Measurements from ENCODE around the gene GJB5. TPM values are rescaled to one million over a fixed set of nuclear protein-coding genes. Genes with fewer than 3 reads are reported as not detected.

The GJB5 gene
- total RNA-seq, 6 experiments from 2014 or later: 0.59 to 0.77 (median 0.69) TPM; not detected in 2

GRCh38 chr1:34711485-34711884 lies 43.4 kb upstream of the GJB5 start:
- Mint-ChIP-seq H3K9me3 (peaks cover 13% of the 10 kb centered on the region), H3K4me3 (no peak overlapping the region), H3K36me3 (ENCODE audit: low read depth) (no peaks in the 10 kb centered on the region), H3K27me3 (ENCODE audit: insufficient read depth) (peaks cover 2% of the 10 kb centered on the region), H3K4me1 (ENCODE audit: low read depth) (no peaks in the 10 kb centered on the region), H3K27ac (no peak overlapping the region)
- TF ChIP-seq CTCF (IDR thresholded peaks at IDR 0.05): no peak
- DNase-seq: no peak

- H3K4me3 Mint-ChIP-seq: no peak overlapping the region
- TF ChIP-seq CTCF (IDR thresholded peaks at IDR 0.05): no peak
- no peaks in the 10 kb centered on the region for H3K36me3 Mint-ChIP-seq (ENCODE audit: low read depth)
- no peak overlapping the region for H3K27ac Mint-ChIP-seq
- H3K27me3 Mint-ChIP-seq (ENCODE audit: insufficient read depth): no peaks in the 10 kb centered on the region; the same call in 1 of the 2 replicates
- DNase-seq: no peak
- peaks cover 13% of the 10 kb centered on the region for H3K9me3 Mint-ChIP-seq
- no peaks in the 10 kb centered on the region for H3K4me1 Mint-ChIP-seq (ENCODE audit: low read depth)
Measured at GRCh38 chr1:34712007-34712688, 42.7 kb upstream of the GJB5 start.

- H3K4me1 Mint-ChIP-seq (ENCODE audit: low read depth): no peaks in the 10 kb centered on the region
- peaks cover 13% of the 10 kb centered on the region for H3K9me3 Mint-ChIP-seq
- no peak for TF ChIP-seq CTCF (IDR thresholded peaks at IDR 0.05)
- H3K27me3 Mint-ChIP-seq (ENCODE audit: insufficient read depth): no peaks in the 10 kb centered on the region; the same call in 1 of the 2 replicates
- no peak overlapping the region for H3K4me3 Mint-ChIP-seq
- no peak for DNase-seq
- H3K36me3 Mint-ChIP-seq (ENCODE audit: low read depth): no peaks in the 10 kb centered on the region
- no peak overlapping the region for H3K27ac Mint-ChIP-seq
Measured at GRCh38 chr1:34713443-34713842, 41.4 kb upstream of the GJB5 start.

- no peak for DNase-seq
- H3K27ac Mint-ChIP-seq: no peak overlapping the region
- no peak for TF ChIP-seq CTCF (IDR thresholded peaks at IDR 0.05)
- H3K4me3 Mint-ChIP-seq: no peak overlapping the region
- H3K36me3 Mint-ChIP-seq (ENCODE audit: low read depth): no peaks in the 10 kb centered on the region
- peaks cover 12% of the 10 kb centered on the region for H3K9me3 Mint-ChIP-seq
- H3K27me3 Mint-ChIP-seq (ENCODE audit: insufficient read depth): peaks cover 2% of the 10 kb centered on the region; the same call in 1 of the 2 replicates
- H3K4me1 Mint-ChIP-seq (ENCODE audit: low read depth): no peaks in the 10 kb centered on the region
Measured at GRCh38 chr1:34714386-34714785, 40.5 kb upstream of the GJB5 start.

GRCh38 chr1:34715139-34715538 lies 39.7 kb upstream of the GJB5 start:
- H3K36me3 Mint-ChIP-seq (ENCODE audit: low read depth): no peaks in the 10 kb centered on the region
- no peak for TF ChIP-seq CTCF (IDR thresholded peaks at IDR 0.05)
- DNase-seq: no peak
- no peak overlapping the region for H3K27ac Mint-ChIP-seq
- H3K9me3 Mint-ChIP-seq: peaks cover 4% of the 10 kb centered on the region
- no peaks in the 10 kb centered on the region for H3K4me1 Mint-ChIP-seq (ENCODE audit: low read depth)
- no peak overlapping the region for H3K4me3 Mint-ChIP-seq
- peaks cover 2% of the 10 kb centered on the region; the same call in 1 of the 2 replicates for H3K27me3 Mint-ChIP-seq (ENCODE audit: insufficient read depth)
